Activated CD4-positive, alpha-beta T cell treated with anti-CD3 and anti-CD28 coated beads, Interleukin-2, amount 50 U/mL, for 4 hours (primary cell): ENCODE measurements around the gene INSYN2A.

Experiments
- DNase-seq, 2 experiments: peaks; one replicate each; pipeline ENCODE4 v3.0.0-alpha.2; 2020

Gene INSYN2A, protein sequence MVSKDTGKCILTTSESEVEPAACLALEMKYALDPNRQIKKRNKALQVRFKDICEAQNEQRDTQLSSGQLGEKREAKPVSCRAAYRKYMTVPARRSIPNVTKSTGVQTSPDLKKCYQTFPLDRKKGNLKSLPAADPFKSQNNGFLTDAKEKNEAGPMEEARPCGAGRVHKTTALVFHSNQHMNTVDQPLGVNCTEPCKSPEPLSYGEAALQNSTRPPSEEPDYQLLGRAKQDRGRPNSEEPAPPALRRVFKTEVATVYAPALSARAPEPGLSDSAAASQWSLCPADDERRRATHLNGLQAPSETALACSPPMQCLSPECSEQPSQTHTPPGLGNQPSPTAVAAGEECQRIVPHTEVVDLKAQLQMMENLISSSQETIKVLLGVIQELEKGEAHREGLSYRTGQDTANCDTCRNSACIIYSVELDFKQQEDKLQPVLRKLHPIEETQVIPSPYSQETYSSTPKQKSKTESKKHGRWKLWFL

DNA sequence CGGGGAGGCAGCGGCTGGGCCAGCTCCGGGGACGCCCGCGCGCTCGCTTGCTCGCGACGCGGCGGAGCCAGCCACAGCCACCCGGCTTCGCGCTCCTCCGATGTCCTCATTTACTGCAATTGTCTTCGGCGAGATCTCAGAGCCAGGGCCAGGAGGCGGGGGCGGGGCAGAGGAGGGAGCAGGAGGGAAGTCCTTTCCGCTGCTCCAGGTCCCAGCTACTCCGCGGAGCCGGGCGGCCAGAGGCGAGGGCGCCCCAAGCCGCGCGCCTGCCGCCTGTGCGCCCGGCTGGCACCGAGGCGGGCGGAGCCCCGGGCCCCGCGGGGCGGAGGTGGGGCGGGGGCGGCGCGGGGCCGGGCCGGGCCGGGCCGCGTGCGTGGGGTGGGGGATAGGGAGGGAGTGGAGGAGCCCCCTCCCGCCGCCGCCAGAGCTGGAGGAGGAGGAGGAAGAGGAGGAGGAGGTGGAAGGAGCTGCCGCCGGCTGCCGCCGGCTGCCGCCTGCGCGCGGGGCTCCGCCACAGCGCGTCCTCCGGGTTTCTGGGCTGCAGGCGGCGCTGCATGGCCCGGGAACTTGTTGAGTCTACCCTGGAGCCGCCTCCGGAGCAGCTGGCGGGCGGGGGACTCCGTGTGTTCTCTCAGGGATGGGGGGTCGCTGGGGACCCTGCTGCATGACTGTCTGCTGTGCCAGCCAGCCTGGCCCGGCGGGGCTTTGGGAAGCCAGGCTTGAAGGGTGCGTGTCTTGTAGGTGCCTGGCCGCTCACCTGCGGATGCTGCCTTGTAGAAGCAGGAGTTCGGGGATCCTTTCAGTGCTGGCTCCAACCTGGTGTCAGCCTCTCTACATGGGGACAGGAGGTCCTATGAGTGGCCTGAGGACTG, at the start of gene INSYN2A:
INSYN2A (minus strand) TSS at position 310 of the 872 bp plus-strand sequence. CDS start 20,196 bp downstream, outside the sequence.
- no peak for DNase-seq

DNA sequence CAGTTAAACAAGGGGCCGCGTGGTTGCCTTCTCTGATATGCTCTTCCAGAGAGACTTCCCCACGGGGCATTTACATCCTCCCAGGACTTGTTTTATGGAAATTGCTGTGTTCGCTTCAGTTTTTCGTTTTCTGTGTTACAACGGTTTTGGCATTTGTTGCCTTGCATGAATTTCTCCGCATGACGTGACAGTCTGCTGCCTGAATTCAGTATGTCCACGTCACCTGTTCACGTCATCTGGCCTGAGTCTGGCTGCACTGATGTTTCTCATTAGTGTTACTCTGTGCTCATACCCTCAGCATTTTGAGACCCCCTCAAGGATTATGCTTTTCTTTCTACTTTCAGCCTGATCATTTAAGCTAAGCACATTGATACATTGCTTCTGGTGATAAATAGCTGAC, 49.1 kb upstream of the INSYN2A start:
- DNase-seq, result no peak

DNA sequence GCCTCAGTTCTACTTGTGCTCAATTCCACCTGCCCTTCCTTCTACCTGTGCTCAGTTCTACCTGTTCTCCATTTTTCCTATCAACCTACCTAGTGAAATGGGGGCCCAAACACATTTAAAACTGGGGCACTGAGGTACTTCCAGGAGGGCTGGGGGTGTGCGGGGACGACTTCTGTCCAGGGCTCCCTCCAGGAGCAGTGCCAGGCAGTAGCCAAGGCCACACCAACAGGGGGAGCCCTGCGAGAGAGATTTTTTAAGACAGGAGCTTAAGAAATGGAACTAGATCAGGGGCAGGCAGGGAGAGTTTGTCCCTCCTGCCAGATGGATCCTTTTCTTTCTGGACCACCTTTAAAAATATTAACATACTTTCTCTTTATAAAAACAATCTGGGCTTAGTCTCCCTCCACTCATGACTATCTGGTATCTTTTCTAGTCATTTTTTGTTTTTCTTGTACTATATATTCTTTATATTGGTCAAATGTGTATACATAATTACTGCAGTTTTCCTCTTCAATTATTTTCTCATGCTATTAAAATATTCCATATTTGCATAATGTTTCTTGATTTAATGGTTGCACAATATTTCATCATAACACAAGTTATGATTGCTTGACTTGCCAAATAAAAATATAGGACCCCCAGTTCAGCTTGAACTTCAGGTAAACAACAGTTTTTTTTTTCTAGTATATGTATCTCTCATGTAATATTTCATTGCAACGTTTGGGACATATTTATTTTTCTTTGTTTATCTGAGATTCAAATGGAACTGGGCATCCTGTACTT, 47.3 kb upstream of the INSYN2A start:
- DNase-seq, result peak in 1 of 2 experiments; percentile 9

DNA sequence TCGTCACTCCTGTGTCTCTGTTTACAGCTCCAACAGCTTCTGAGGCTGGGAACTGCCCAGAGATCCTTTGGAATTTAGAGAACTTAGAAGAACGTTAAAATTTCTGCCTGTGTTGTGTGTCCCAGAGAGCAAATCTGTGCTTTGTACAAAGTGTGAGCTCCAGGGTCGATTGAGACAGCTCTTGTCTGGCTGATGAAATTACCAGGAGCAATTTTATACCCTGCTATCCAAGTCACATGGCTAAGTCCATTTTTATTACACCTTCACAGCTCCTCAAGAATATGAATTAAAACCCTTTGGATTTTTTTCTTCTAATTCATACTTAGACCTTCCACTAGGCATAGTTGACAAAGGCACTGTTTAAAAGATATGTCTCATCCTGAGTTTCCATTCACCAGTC, 46.5 kb upstream of the INSYN2A start:
- no peak for DNase-seq

DNA sequence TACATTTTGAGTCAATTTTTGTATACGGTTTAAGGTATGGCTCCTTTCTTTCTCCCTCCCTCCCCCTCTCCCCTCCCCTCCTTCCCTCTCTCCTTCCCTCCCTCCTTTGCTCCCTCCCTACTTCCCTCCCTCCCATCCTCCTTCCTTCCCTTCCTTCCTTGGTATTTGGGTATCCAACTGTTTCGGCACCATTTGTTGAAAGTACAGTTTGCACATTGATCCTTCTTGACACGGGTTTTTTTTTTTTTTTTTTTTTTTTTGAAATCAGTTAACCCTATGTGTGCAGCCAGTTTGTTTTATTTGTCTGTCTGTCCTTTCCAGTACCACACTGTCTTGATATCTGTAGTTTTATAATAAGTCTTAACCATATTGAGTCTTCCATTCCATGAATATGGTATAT, 39.9 kb upstream of the INSYN2A start:
- DNase-seq, result no peak

DNA sequence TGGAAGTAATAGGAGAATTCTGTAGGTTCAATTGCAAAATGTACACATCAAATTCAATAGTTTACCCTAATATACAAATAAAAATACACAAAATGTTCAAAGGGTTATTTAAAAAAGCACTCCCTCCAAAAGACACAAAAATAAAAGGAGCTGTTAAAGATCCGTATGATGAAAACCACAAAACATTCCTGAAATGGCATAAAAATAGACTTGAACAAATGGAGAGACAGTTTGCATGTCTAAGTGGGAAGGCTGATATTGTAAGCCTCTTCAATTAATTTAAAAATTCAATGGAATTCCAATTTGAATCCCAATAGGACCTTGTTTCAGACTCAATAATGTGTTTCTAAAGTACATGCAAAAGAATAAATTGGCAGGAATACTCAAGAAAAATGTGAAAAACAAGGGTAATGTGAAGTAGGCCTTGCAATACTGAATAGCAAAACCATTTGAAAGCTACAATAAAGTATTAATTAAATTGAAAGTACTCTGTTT, 38.0 kb upstream of the INSYN2A start:
- no peak for DNase-seq

DNA sequence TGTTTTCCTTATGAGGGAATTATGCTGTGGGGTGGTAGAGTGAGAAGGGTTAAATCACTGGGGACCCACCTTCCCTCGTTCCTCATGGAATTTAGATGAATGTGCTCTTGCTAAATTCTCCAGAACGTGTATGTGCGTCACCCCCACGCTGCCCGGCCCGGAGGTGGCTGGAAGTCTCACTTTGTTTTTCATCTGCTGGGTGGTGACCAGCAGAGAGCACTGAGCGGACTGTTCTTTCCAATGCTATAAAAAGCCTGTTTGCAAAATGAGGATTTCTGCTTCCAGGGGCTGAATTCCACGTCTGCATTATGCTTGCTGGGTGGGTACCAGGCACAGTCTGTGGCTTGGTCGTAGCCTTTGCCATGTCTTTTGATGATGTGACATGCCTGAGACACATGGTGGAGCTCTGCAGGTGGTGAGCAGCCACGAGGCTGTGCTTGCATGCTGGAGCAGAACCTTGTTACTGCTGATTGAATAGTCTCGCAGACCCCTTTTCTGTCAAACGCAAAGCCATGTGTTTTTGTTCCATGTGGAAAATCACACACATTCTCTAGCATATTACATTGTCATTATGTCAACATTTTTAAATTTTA, 31.9 kb upstream of the INSYN2A start:
- no peak for DNase-seq

DNA sequence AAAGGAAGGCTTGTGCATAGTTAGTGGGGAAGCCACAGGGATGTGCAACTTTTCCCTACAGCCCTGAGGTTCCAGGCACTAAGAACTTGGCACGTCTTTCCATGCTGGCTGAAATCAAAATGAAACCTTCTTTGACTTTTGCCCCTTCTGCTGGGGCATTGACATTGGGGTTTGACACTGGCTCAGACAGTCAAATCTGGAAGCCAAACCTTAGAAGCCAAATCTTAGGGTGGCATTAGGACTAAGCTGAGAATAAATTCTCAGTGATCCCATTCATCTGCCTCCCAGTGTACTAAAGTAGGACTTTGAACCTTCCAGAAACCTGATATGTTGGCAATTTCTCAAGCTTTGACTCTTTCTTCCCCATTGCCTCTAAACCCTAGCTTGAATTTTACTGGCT, 31.3 kb upstream of the INSYN2A start:
- no peak for DNase-seq

DNA sequence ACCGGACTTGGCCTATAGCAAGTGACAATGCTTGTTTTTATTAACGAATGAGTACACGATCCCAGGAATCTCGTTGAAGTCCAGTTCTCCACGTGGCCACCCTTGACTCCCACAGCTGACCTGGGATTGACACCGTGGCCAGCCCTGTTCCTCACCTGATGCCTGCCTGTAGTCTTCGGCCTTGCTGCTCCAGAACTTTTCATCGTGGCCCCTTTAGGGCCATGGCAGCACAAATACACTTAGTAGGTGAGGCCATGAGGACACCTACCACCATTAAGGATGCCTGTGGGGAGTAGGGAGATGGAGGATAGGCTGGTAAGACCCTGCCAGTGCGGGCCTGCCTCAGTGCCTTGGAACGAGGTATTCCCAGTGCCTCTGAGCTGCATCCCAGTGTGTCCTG, 30.6 kb upstream of the INSYN2A start:
- DNase-seq, result no peak

DNA sequence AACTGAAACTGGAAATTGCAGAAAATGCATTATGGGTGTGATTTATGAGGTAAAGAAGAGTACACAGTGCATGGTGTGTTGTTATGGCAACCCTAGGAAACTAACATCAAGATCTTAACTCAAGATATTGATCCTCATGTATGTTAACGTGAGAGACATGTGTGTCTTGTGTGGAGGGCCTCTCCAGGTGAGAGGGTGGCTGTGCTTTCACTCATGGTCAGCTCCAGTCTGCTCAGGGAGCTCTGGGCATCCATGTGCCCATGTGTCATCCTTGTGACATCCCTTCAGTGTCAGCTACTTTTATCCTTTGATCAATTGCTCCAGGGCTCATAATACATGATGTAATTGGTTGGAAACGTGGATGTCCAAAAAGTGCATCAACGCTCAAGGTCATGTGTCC, 24.9 kb upstream of the INSYN2A start:
- DNase-seq, result no peak

DNA sequence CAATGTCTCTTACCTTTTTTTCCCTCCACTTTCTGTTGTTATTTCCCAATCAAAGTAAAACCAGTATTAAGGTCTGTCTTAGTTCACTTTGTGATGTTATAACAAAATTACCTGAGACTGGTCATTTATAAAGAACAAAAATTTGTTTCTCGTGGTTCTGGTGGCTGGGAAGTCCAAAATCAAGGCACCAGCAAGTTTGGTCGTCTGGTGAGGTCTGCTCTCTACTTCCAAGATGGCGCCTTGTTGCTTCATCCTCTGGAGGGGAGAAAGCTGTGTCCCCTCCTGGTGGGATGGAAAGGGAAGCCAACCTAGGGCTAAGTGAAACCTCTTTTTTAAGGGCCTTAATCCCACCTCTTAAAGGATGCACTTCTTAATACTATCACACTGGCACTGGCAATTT, 22.3 kb upstream of the INSYN2A start:
- no peak for DNase-seq

DNA sequence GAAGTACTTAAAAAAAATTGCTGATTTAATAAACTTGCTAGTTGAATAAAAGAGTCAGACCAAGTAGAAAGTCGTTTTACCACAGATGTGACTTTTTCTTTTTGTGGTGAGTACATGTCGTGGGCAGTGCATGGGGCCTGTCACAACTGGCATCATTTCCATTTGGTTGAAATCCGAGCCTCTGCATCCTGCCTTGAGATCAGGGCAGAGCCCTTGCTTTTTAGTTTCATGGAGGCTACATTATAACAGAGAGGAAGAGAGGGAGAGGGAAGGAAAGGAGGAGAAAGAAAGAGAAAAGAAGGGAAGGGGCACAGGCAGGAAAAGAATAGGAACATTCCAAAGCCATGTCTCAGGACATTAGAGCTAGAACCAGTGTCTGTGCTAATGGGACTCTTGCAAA, 20.4 kb upstream of the INSYN2A start:
- DNase-seq, result no peak

DNA sequence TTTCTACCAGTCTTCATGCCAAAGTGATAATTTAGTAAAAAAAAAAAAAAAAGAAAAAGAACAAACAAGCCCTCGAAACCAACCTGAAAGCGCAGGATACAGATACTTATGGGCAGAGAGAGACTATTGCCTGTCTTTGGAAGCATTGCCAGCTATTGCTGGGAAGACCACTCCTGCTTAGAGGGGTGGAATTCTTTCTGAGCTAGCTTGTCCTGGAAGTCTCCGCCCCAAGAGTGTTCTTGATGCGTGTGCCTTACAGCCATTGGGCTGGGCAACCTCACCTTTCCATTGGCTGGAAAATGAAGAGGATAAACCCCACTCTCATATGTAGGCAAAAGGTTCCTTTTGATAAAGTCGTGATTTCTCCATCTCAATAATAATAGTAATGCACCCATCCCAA, 19.9 kb upstream of the INSYN2A start:
- no peak for DNase-seq

DNA sequence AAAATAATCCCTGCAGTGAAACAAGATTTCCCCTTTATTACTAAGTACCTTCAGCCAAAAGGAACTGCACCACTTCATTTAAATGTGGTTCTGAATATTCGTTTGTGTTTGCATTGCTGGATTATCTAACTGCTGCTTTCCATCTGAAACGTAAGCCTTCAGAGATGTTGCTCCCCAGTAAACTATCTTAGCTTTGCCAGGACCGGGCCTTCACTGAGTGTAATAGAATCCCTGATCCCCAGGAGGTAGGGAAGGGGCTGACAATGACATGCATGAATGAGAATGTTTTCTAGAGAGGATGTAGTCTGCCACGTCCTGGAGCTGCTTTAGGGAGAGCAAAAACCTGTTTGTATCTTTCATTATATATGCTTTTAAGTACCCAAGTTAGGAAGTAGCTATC, 19.5 kb upstream of the INSYN2A start:
- DNase-seq, result no peak

DNA sequence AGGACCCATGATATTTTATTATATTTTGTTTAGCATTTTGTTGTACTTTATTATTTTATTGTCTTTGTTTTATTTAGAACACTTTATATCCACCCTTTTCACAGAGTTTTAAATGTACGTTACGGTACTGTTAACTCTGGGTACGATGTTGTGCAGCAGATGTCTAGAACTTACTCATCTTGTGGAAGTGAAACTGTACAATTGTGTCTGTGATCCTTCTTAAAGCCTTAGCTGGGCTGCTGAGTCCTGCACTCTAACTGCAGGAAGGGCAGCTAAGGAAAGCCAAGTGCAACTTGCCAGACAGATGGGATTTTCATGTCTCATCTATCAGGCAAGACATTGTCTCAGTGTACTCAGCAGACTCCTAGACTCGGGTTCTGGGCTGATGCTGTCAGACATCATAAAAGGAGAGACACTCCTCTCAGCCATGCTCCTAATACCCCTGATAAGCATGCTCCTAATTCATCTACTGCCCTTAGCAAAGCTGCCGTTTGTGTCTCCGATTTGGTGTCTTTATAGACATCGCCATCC, 14.6 kb upstream of the INSYN2A start:
- DNase-seq, result no peak

DNA sequence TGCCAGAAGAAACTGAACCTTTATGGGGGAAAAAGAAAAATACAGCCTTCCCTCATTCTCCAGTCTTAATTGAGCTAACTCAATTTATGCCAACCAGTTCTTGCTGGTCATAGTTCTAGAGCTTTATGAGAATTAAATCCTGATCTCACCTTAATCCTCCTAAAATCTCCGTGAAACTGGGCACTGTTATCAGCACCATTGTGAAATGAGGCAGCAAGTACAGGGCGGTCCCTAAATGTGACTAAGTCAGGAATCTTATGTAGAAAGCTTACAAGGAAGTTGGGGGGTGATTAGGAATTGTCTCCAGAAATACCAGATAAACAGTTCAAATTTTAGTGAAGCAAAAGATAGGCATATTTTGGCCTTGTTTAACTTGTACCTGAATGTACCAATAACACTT, 10.7 kb upstream of the INSYN2A start:
- DNase-seq, result no peak

DNA sequence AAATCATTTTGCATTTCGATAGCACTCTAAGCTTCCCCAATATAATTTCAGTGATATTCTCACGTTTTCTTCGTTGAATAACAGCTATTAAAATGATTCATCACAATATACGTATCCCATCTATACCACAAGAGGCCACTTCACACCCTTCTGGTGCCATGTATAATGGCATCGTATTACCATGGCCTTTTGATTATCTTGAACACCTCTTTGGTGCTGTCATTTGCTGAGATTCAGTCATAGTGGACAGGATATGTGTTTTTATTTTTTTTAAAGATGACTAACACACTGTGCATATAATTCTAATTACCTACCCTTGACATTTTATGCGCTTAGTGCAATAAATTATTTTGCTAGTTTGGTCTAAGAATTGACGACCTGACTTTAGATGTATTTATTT, 6.7 kb upstream of the INSYN2A start:
- DNase-seq, result no peak

DNA sequence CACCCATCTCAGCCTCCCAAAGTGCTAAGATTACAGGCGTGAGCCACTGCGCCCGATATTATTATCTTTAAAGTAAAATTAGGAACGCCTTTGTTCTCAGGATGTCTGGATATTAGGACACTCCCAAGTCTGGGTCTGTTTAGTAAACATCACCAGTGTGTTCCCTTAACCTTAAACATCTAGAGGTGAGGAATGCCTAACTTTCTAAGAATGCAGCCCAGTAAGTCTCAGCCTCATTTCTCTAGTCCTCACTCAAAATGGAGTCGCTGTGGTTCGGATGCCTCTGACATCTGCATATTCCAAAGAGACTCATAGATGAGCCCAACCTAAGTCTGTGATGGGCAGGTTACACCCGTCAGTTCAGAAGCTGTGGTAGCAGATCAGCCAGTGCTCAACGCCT, 4.3 kb upstream of the INSYN2A start:
- DNase-seq, result no peak

DNA sequence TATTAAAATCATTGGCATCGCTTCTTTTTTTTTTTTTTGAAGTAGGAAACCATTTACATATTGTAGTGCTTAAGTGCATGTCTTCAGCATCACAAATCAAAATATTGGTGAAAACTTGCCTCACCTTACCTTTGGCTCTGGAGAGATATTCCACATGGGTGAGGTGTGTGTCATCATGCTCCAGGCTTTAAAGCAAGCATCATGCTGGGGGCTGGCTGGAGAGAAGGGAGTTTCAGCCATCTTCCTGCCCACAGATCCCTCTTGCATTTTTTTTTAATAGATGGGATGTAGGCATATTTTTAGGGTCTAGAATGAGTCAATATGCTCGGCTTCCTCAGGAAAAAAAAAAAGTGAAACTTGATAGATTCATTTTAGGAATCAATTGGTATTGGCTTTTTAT, 2.3 kb upstream of the INSYN2A start:
- DNase-seq, result no peak

DNA sequence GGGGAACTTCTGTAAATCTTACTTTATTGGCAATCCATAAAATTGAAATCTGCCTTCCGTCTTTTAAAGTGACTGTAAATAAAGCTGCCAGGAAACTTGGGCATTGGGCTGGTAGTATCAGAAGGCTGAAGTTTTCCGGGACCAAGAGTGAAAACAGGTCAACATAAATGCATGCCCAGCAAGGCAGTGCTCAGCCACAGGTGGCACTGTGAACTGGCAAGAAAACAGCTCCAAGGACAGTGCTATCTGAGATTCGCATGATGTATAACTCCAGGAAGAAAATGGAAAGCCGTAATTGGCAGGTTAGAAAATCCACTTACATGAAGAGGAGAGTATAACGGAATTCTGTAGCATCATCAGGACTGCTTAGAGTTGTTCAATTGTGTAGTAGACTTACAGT, 1.9 kb upstream of the INSYN2A start:
- no peak for DNase-seq

DNA sequence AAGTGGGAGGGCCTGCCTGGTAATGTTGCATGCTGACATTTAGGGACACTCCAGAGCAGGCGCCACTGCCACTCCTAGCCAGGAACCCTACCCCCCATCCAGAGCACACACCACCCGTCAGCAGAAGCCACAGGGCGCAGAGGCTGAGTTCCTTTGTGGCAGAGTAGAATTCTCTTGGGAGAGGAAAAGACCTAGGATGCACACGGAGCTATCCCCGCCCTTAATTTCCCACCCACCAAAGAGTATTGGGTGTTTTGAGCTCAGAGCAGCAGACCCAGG, 702 bp upstream of the INSYN2A start:
- no peak for DNase-seq

DNA sequence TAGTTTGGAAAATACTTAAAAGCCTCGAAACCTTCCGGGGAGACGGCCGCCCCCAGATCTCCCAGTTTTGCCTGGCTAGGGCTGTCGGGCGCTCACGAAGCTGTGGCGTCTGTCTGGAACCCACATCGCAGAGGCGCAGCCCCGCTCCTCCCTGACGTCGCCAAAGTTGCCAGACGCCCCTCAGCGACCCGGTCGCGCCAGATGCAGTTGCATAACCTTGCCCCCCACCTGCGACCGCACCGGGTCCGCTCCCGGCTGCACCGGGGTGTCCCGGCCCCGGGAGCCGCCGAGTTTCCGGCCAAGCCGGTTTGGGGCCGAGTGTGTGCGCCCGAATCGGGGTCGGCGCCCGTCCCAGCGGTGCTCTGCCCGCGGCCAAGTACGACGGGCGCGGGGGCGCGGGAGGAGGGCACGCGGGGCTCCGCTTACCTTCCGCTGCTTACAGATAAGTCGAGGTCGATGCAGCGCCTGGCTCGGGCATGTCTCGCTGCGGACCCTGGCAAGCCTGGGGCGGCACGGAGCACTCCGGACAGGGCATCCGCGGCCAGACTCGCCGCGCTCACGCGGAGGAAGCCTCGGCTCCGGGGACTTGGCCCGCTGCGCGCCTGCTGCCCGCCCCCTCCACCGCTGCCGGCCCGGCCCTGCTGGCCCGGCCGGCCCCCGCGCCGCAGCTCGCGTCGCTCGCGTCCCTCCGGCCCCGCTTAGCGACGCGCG, 665 bp downstream of the INSYN2A start:
- DNase-seq, result no peak
